HepG2 (cell line): ENCODE results near the gene GPR32. TPM values are rescaled to one million over a fixed set of nuclear protein-coding genes. Genes with fewer than 3 reads are reported as not detected.

Experiments
- ATAC-seq: fragments of 200-7000 bp; cut with Tn5 transposase; 3 replicates; pipeline ENCODE4 v1.9.1; 2020; ENCODE audit warnings: mild to moderate bottlenecking, moderate library complexity
- BruUV-seq: library from RNA; stranded (reverse); fragments of 400-500 nt; replicated peaks from 2 replicates; lab custom pipeline; 2021; lab: Mats Ljungman, UMichigan
- CTCF ChIA-PET: fragments of 300-600 bp; formaldehyde crosslinking; extraction: SDS; loops from one replicate; lab custom pipeline; 2021; ENCODE audit warnings: low total read pairs, inconsistent platforms, low intra/inter-chr PET ratio; lab: Yijun Ruan, JAX
- POLR2A ChIA-PET: fragments of 350-600 bp; sonication (Branson Sonifier 250); formaldehyde crosslinking; loops from one replicate; lab custom pipeline; 2020; ENCODE audit warnings: antibody characterized with exemption, inconsistent platforms; lab: Yijun Ruan, JAX
- DNase-seq: peaks from one replicate; pipeline ENCODE4 v3.0.0-alpha.2; 2015; ENCODE audit warnings: low spot score
- FAIRE-seq: peaks from 3 replicates; lab custom pipeline; 2011; peaks lifted over from hg19 to GRCh38; lab: Jason Lieb, UNC
- H2AFZ ChIP-seq: one replicate; pipeline ENCODE4 v1.6.1; 2011; ENCODE audit warnings: low read length, inconsistent platforms
- H3K27ac ChIP-seq: fragments of 300-600 bp; 3 replicates; pipeline ENCODE4 v1.8.0; 2011; ENCODE audit warnings: mixed run types, mild to moderate bottlenecking, mixed read lengths, low read length, inconsistent platforms; ENCODE audit not compliant: insufficient read depth; ENCODE audit errors: extremely low read length
- H3K27me3 ChIP-seq, 2 experiments: fragments of 200-600 bp in 1 of 2; 2 replicates in 1 of 2; 3 replicates in 1 of 2; pipeline versions ENCODE4 v1.6.0 to v1.8.0; 2011; ENCODE audit warnings: low read length in 2 of 2, mild to moderate bottlenecking in 2 of 2, moderate library complexity in 2 of 2, inconsistent platforms in 1 of 2; ENCODE audit not compliant: insufficient read depth in 2 of 2, control insufficient read depth in 1 of 2
- H3K36me3 ChIP-seq, 2 experiments: fragments of 200-600 bp in 1 of 2; replicated peaks in 1 of 2; 2 replicates in 1 of 2; 3 replicates in 1 of 2; pipeline versions ENCODE4 v1.5.1 to v1.8.0; 2011; ENCODE audit warnings: low read length in 2 of 2, inconsistent platforms in 1 of 2; ENCODE audit not compliant: insufficient read depth in 2 of 2, control insufficient read depth in 1 of 2
- H3K4me1 ChIP-seq: 2 replicates; pipeline ENCODE4 v1.5.1; 2012; ENCODE audit warnings: low read length, inconsistent platforms; ENCODE audit not compliant: insufficient read depth
- H3K4me2 ChIP-seq: 2 replicates; pipeline ENCODE4 v1.6.0; 2011; ENCODE audit warnings: low read depth, low read length, inconsistent platforms
- H3K4me3 ChIP-seq, 3 experiments: fragments of 200-600 bp in 1 of 3; sonication (generic), shearing (Covaris generic) in 1 of 3; replicated peaks in 1 of 3; 2 replicates each; pipeline ENCODE4 v1.5.1; 2011 to 2016; ENCODE audit warnings: low read length in 3 of 3, inconsistent platforms in 2 of 3, low read depth in 2 of 3, mild to moderate bottlenecking in 2 of 3, control low read depth in 1 of 3, mixed read lengths in 1 of 3; ENCODE audit not compliant: insufficient read depth in 1 of 3
- H3K79me2 ChIP-seq: one replicate; pipeline ENCODE4 v1.6.1; 2011; ENCODE audit warnings: low read length, inconsistent platforms; ENCODE audit not compliant: insufficient read depth
- H3K9ac ChIP-seq: 2 replicates; pipeline ENCODE4 v1.6.0; 2011; ENCODE audit warnings: mild to moderate bottlenecking, low read depth, low read length, inconsistent platforms; ENCODE audit not compliant: insufficient read depth
- H3K9me3 ChIP-seq: 2 replicates; pipeline ENCODE4 v1.5.1; 2012; ENCODE audit warnings: mild to moderate bottlenecking, low read length
- H4K20me1 ChIP-seq: 2 replicates; pipeline ENCODE4 v1.6.0; 2011; ENCODE audit warnings: inconsistent platforms, mild to moderate bottlenecking, low read length, moderate library complexity; ENCODE audit not compliant: insufficient read depth
- AGO2 ChIP-seq: fragments of 200-400 bp; formaldehyde crosslinking; optimal IDR thresholded peaks from 2 replicates; pipeline ENCODE3; 2017; ENCODE audit warnings: mild to moderate bottlenecking, low read depth, low read length, moderate library complexity
- NONO ChIP-seq, 2 experiments: fragments of 450-650 bp in 1 of 2; sonication (generic) in 1 of 2; formaldehyde crosslinking in 1 of 2; IDR thresholded peaks in 1 of 2; conservative IDR thresholded peaks in 1 of 2; 2 replicates each; pipeline versions ENCODE4 v1.6.1 to v1.8.0; 2017 to 2022; ENCODE audit warnings: mild to moderate bottlenecking in 1 of 2, missing genetic modification reagents in 1 of 2, moderate library complexity in 1 of 2
- RARA ChIP-seq: IDR thresholded peaks from 2 replicates; pipeline ENCODE4 v1.6.1; 2016; ENCODE audit warnings: missing genetic modification reagents, missing compliant biosample characterization
- RBFOX2 ChIP-seq: fragments of 200-400 bp; formaldehyde crosslinking; IDR thresholded peaks from 2 replicates; pipeline ENCODE4 v1.6.1; 2017; ENCODE audit warnings: low read depth, mild to moderate bottlenecking, low read length
- SAP130 ChIP-seq: IDR thresholded peaks from 2 replicates; pipeline ENCODE4 v1.6.1; 2016; ENCODE audit warnings: low read depth
- WGBS: methylation state at CpG from one replicate; pipeline ENCODE4 v1.1.6; 2017; ENCODE audit warnings: low lambda C conversion rate; 5-methylcytosine and 5-hydroxymethylcytosine counted together
- in situ Hi-C: cut with HindIII; loops from 2 replicates; pipeline ENCODE4 v1.10.0; 2017; ENCODE audit warnings: low pct_unique_long_range_greater_than_20kb; ENCODE audit not compliant: extremely low pct_ligation_motif_present
- intact Hi-C: fragments of 100-400 bp; cut with micrococcal nuclease; formaldehyde crosslinking; loops from one replicate; pipeline ENCODE4 v1.10.0; 2022; ENCODE audit not compliant: unreplicated experiment
- polyA plus RNA-seq, 8 experiments: library from polyadenylated mRNA; depleted of rRNA in 3 of 8; stranded (reverse) in 7 of 8; unstranded in 1 of 8; fragments of >200 nt; fragmentation: Illumina TruSeq in 4 of 8; extraction: Trizol in 4 of 8; gene quantifications; 2 replicates each; pipeline versions ENCODE4 v1.2.1 to v1.2.3, GENCODE V29; 2011 to 2016; ENCODE audit warnings: low read depth in 4 of 8, missing spikeins in 1 of 8, mixed read lengths in 1 of 8; ENCODE audit not compliant: insufficient read depth in 1 of 8
- total RNA-seq, 5 experiments: library from RNA; depleted of rRNA; stranded (reverse); fragments of >200 nt; fragmentation: Illumina TruSeq; extraction: Trizol; gene quantifications; 2 replicates each; pipeline ENCODE4 v1.2.3, GENCODE V29; 2016; ENCODE audit warnings: low read depth in 1 of 5
- TF ChIP-seq, protein P1 (sequence below): IDR thresholded peaks from 2 replicates; pipeline ENCODE4 v1.6.1; 2016; ENCODE audit warnings: low read depth, control low read depth

GPR32 gene
- total and polyA plus RNA-seq, 2 of the 13 experiments (the other 11 are each of a cell fraction or from before 2014, with no cell fraction given): not detected

DNA sequence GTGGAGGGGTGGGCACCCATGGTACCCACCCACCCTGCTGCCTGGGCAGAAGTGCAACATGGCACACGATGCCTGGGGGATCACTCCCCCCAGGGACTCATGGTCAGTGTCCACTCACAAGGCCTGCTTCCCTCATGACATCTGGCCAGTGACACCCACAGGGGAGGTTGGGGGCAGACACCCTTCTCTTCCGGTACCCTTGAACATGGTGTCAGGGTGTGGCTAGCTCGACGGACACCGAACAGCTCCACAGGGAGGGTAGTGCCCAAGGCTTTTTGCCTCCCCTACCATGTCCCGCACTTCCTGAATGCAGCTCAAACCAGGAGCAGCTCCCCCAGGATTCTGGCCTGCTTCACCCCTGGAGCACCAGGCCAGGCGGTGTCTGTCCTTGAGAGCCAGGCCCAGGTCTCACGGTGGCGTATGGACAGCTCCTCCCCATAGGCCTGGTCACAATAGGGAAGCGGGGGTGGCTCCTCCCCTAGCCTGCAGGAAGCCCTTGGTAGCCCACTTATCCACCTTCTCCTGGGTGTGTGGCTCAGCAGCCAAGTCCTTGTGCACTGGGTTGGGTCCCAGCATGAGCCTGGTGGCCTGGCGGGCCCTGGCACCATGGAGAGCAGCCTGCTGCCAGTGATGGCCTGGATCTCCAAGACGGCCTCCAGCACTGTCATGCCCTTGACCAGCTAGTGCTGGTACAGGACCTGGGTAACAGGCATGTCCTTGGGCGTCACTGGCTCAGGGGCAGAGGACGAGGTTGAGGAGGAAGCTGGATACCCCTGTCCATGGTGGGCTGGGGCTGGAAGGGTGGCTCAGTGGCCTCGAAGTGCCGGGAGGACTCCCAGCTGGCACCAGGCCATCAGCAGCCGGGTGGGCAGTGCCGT, 27.8 kb downstream of the GPR32 start (continued):
- TF ChIP-seq NONO (IDR thresholded peaks at IDR 0.05) (no peak), NONO (CRISPR knock-in tag; conservative IDR thresholded peaks at IDR 0.05) (0 out of 2 replicates have a peak, but pooled peaks have one; percentile 22), RARA (CRISPR knock-in tag) (no peak)
- TF ChIP-seq, protein P1, sequence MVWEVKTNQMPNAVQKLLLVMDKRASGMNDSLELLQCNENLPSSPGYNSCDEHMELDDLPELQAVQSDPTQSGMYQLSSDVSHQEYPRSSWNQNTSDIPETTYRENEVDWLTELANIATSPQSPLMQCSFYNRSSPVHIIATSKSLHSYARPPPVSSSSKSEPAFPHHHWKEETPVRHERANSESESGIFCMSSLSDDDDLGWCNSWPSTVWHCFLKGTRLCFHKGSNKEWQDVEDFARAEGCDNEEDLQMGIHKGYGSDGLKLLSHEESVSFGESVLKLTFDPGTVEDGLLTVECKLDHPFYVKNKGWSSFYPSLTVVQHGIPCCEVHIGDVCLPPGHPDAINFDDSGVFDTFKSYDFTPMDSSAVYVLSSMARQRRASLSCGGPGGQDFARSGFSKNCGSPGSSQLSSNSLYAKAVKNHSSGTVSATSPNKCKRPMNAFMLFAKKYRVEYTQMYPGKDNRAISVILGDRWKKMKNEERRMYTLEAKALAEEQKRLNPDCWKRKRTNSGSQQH (CRISPR knock-in tag): no peak

DNA sequence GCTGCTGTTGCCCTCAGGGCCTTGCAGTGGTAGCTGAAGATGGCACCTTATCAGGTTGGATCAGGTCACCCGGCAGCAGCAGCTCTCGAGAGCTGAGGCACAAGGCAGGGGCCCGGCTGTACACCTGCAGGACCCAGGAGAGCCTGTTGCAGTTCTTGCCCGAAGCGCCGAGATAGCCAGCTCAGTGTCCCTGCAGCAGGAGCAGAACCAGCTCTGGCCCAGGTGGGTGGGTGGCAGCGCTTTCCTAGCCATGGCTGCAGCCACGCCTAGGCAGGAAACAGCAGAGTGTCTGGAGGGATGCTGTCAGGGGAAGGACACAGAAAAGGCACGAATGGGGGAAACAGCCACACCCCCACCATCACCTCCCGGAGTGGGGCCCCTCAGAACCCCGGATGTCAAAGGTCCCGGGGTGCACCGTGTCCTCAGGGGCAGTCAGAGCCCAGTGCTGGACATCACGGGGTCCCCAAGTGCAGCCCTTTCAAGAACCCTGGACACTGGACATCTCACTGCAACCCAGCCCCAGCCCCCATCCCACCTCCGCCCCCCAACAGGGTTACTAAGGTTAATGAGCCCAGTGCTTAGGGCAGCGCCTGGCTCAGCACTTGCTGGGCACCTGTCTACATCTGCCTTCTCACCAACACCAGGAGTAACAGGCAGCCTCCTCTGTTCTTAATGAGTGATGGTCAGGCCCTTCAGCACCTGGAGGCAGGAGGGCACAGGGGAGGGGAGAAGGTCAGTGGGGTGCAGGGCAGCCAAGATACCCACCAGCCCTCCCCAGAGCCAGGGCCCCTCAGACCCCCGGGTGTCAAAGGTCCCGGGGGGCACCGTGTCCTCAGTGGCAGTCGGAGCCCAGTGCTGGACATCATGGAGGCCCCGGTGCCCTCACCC, 28.6 kb downstream of the GPR32 start:
- no peak overlapping the region for H2AFZ ChIP-seq
- no peak overlapping the region for H3K27ac ChIP-seq
- no peaks in the 10 kb centered on the region; a peak in 1 of 5 replicates for H3K27me3 ChIP-seq
- peaks cover 52% of the 10 kb centered on the region for H4K20me1 ChIP-seq
- no peak overlapping the region for H3K4me3 ChIP-seq
- FAIRE-seq (no peak), ATAC-seq (no peak), DNase-seq (no peak)
- H3K9ac ChIP-seq: no peak overlapping the region
- BruUV-seq: no TSS peak
- in situ Hi-C loops (loop anchor here (25.0 kb wide), 1 partner anchor 437 kb away; the partner anchor contains the start of gene NAPSA), intact Hi-C loops (no loop called here)
- H3K79me2 ChIP-seq: peaks cover 33% of the 10 kb centered on the region
- no peaks in the 10 kb centered on the region for H3K9me3 ChIP-seq
- WGBS: no CpG with 5 or more reads among the region's 21 CpGs
- H3K4me1 ChIP-seq: peaks cover 33% of the 10 kb centered on the region
- H3K4me2 ChIP-seq: no peak overlapping the region
- TF ChIP-seq AGO2: peak; percentile 8
- TF ChIP-seq SAP130: no peak
- peak; percentile 24 for TF ChIP-seq RBFOX2
- H3K36me3 ChIP-seq: peaks cover 26 to 47% of the 10 kb centered on the region in 2 experiments
- ChIA-PET CTCF (no interaction called here), POLR2A (no interaction called here)
